HG03045 (cell line): Measurements from ENCODE around the gene KIF1A.

ENCODE experiments used
- ATAC-seq: cut with Tn5 transposase; IDR thresholded peaks from one replicate; pipeline ENCODE4 v1.9.1; 2021; ENCODE audit warnings: mild to moderate bottlenecking, moderate library complexity; ENCODE audit not compliant: unreplicated experiment

The KIF1A gene

GRCh38 chr2:240742602-240743095 lies 77.4 kb downstream of the KIF1A start:
- no peak for ATAC-seq

- ATAC-seq = no peak
Observed at GRCh38 chr2:240741091-240741490, 78.9 kb downstream of the KIF1A start.

DNA sequence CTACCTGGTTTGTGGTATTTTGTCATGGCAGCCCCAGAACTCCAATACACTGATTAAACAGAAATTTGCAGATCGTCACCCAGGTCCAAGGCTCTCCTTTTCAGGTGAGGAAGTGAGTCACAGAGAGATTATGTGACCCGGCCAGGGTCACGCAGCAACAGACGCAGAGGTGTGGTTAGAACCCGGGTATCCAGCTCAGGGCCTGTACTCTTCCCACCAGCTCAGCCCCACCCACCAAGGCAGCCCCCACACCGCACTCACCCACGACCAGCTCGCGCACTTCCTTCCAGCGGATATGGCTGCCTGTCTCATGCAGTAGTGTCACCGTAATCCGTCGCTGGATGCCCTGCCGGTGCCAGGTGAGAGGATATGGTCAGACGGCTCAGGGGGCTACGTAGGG lies 80.2 kb downstream of the KIF1A start:
- ATAC-seq = no peak

GRCh38 chr2:240737958-240738357 lies 82.1 kb downstream of the KIF1A start:
- ATAC-seq = no peak

DNA sequence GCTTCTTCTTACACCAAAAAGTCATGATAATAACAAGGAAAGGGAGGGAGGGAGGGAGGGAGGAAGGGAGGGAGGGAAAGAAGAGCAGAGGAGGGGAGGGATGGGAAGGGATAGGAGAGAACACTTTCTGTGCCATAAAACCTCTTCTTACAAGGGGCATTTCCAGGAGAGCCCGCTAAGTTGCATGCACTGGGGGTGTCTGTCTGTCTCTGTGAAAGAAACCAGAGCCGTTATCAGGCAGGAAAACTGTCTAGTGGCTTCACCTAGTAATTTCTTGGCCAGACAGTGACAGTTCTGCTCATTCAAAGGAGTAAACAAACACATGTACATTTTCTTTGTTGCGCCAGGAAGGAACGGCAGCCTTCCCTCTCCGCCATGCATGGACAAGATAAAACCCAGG lies 82.5 kb downstream of the KIF1A start:
- no peak for ATAC-seq

GRCh38 chr2:240736281-240737250 lies 83.5 kb downstream of the KIF1A start:
- ATAC-seq = no peak

- no peak for ATAC-seq
Observed at GRCh38 chr2:240735476-240735875, 84.5 kb downstream of the KIF1A start.

- no peak for ATAC-seq
Observed at GRCh38 chr2:240734756-240735155, 85.3 kb downstream of the KIF1A start.

DNA sequence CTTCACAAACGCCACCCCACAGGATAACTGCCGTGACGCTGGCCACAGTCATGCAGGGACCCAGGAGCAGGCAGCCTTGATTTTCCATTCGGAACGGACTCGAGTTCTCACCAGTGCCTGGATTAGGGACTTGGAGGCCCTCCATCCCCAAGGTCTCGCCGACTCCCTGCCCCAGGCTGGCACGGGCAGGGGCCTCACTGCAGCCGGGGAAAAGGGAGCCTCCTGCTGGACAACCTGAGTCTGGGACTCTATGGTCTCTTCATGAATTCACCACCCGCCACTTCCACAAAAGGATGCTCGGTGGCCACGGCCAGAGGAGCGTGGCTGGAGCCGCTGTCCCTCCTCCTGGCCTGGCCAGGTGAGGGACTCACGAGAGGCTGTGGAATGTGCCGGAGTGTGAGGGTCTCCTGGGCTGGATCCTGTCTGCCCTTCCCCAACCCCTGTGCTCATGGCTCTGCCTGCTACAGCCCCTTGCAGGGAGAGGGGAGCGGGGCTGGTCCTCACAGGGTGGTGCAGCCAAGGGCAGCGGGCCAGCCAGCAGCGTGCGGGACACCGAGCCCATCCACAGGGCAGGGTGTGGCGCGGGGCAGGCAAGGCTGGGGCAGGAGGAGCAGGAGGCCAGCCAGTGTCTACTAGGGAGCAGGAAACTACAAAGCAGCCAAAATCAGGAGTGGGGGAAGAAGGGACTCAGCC lies 86.1 kb downstream of the KIF1A start:
- ATAC-seq = no peak

DNA sequence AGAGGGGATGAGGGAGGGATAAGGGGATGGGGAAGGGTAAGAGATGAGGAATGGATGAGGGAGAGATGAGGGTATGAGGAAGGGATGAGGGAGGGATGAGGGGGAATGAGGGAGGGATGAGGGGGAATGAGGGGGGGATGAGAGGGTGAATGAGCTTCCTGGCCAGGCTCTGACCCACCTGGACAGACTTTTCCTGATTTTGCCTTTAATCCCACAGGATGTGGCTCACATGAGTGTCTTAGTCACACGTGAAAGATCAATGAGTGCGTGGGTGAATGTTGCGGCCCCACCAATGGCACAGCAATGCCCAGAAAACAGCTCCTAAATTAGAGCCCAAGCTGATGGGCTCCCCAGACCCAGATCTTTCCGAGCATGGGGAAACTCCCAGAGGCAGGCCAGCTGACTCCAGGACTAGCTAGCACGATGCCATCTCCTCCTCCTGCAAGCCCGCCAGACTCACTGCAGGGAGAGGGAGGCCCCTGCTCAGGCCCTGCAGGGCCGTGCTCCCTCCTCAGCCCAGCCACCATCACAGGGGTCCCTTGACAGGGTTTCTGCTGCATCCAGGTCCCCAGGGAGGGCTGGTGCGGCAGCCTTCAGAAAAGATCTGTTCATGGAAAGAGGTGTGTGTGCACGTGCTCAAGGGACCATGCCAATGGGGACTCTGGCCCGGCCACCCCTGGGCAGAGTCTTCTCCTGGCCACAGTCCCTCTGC lies 87.0 kb downstream of the KIF1A start:
- ATAC-seq = no peak

DNA sequence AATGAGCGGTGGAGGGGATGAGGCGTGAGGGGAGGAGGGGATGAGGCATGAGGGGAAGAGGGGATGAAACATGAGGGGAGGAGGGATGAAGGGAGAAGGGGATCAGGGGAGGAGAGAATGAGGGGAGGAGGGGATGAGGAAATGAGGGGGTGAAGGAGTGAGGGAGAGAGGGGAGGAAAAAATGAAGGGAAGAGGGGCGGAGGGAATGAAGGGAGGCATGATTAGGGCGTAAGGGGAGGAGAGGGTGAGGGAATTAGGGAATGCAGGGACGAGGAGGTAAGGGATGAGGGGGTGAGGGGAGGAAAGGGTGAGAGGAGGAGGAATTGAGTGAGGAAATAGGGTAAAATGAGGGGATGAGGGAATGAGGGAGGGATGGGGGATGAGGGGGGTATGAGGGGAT lies 87.8 kb downstream of the KIF1A start:
- no peak for ATAC-seq

DNA sequence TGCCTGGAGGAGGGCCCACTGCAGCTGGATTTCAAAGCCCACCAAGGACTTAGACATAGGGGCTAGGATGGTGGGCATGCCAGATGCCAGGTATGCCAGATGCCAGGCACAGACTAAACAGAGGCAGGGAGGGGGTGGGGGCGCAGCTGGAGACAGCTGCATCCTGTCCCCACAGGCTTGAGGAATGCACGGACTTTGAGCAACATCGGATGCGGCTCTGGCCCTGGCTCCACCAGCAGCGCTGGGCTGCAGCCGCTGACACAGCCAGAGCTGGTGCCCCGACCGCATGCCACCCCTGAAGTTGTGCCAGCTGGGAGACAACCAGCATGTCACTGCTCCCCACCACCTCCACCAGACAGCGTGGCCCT lies 88.9 kb downstream of the KIF1A start:
- no peak for ATAC-seq

DNA sequence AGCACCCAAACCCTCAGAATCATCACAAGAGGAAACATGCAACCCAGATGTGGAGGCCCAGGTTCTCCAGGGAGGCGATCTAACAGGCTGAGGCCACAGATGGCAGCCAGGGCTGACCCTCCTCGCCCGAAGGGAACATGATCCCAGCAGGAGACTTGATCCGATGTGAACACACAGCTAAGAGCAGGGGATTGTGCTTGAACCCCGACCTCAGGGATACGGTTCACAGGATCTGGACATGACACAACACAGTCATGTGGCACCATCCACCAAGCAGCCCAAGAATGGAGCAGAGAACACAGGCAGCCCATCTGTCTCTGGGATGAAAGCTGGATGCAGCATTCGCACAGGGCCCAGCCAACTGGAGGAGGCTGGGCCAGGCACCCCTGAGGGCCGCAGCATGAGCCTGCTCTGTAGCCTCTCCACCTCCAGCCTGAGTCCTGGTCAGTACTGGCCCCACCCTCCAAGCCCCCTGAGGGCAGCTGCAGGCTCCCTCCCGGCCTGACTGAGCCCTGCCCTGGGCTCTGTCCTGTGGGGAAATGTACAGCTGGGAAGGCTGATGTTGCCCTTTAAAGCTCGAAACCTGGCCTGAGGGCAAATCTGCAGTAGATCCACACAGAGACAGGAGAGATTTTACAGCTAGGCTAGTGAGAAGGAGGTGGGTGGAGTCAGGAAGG lies 89.4 kb downstream of the KIF1A start:
- no peak for ATAC-seq

GRCh38 chr2:240728827-240729226 lies 91.2 kb downstream of the KIF1A start:
- ATAC-seq = no peak

- no peak for ATAC-seq
Observed at GRCh38 chr2:240728361-240728760, 91.7 kb downstream of the KIF1A start.

GRCh38 chr2:240727913-240728312 lies 92.1 kb downstream of the KIF1A start:
- ATAC-seq = no peak

GRCh38 chr2:240727439-240727838 lies 92.6 kb downstream of the KIF1A start:
- ATAC-seq = no peak

- ATAC-seq = no peak
Observed at GRCh38 chr2:240726876-240727275, 93.1 kb downstream of the KIF1A start.

DNA sequence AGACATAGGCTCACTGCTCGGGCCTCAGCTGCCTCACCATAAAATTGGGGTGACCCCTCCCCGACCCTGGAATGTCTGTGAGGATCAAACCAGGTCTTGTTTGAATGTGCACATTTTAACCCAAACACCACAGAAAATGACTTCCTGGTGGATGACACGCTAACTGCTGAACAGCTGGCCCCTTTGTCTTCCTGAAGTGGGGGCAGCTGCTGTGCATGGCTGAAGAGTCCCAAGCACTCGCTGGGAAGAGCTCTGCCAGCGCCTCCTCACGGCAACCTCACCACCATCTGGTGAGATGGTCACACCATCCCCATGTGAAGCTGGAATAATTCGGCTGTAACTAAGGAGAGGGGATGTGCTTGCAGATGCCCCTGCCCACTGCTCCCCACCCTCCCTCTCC lies 94.3 kb downstream of the KIF1A start:
- ATAC-seq = no peak

DNA sequence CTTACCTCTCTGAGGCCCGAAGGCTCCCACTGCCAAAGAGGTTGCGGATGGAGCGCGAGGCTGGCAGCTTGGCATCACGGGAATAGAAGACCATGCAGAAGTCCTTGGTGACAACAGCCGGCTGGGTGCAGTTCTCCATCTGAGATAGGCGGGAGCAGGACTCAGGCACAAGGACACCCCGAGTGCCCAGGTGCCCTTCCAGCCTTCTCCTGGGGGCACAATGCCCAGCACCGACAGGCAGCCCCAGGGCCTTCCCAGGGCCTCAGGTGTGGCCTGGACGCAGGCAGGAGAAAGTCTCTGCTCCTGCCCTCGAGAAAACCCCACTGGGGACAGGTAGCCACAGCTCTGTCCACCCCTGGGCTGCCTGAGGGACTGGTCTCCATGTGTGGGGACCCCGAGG lies 94.8 kb downstream of the KIF1A start:
- no peak for ATAC-seq

GRCh38 chr2:240724431-240724830 lies 95.6 kb downstream of the KIF1A start:
- ATAC-seq = no peak
